OCI-LY3 (cell line): Measurements from ENCODE around the gene BRPF3.

Source experiments
- CTCF ChIP-seq: fragments of 200-600, 300-600 bp; sonication (generic); IDR thresholded peaks from 2 replicates; pipeline ENCODE4 v1.5.1; 2014; ENCODE audit warnings: antibody characterized with exemption, low read length, low read depth
- EZH2phosphoT487 ChIP-seq: fragments of 200-600 bp; shearing (Covaris generic); IDR thresholded peaks from 2 replicates; pipeline ENCODE4 v1.6.1; 2018; ENCODE audit warnings: antibody characterized with exemption, mixed run types, low read depth

GRCh38 chr6:36207155-36207554 lies 10.6 kb downstream of the BRPF3 start:
- TF ChIP-seq EZH2phosphoT487 (no peak), CTCF (no peak)
